GM12873 (cell line): Measurements from ENCODE around the gene MCF2L2.

ENCODE experiments used
- TF ChIP-seq, protein P1 (sequence below): IDR thresholded peaks from 2 replicates; pipeline ENCODE4 v1.5.1; 2012; ENCODE audit warnings: low read depth, mild to moderate bottlenecking, moderate library complexity, low read length, control low read depth; ENCODE audit not compliant: insufficient read depth; ENCODE audit errors: missing control alignments

Gene MCF2L2

DNA sequence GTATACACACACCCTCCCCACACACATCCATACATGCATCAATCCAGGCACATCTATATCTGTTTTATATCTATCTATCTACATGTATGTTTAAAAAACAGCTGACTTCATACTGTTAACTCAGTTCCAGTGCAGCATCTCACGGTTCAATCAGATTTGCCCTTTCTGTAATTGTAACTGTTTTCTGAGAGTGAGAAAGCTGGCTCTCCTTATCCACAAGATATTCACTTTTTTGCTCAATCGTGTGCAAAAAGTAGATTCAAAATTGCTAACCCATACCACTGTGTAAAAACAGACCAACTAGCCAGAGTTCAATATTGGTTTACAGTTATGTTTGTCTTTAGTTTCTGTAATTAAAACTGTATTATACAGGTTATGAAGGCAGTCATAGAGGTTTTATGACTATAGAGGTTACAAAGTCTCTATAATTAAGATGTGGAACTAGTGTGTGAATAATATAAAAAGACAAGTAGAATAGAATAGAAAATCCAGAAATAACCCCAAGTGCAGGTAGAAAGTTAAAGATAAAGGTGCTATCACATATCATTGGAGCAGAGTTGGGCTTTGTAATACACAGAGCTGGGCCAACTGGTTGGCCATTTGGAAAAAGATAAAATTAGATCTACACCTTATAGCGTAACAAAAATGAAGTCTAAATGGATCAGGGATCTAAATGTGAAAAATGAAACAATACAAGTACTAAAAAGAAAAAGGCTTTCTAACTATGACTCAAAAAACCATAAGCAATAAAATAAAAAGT lies 20.1 kb upstream of the MCF2L2 start:
- TF ChIP-seq, protein P1, sequence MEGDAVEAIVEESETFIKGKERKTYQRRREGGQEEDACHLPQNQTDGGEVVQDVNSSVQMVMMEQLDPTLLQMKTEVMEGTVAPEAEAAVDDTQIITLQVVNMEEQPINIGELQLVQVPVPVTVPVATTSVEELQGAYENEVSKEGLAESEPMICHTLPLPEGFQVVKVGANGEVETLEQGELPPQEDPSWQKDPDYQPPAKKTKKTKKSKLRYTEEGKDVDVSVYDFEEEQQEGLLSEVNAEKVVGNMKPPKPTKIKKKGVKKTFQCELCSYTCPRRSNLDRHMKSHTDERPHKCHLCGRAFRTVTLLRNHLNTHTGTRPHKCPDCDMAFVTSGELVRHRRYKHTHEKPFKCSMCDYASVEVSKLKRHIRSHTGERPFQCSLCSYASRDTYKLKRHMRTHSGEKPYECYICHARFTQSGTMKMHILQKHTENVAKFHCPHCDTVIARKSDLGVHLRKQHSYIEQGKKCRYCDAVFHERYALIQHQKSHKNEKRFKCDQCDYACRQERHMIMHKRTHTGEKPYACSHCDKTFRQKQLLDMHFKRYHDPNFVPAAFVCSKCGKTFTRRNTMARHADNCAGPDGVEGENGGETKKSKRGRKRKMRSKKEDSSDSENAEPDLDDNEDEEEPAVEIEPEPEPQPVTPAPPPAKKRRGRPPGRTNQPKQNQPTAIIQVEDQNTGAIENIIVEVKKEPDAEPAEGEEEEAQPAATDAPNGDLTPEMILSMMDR: no peak

DNA sequence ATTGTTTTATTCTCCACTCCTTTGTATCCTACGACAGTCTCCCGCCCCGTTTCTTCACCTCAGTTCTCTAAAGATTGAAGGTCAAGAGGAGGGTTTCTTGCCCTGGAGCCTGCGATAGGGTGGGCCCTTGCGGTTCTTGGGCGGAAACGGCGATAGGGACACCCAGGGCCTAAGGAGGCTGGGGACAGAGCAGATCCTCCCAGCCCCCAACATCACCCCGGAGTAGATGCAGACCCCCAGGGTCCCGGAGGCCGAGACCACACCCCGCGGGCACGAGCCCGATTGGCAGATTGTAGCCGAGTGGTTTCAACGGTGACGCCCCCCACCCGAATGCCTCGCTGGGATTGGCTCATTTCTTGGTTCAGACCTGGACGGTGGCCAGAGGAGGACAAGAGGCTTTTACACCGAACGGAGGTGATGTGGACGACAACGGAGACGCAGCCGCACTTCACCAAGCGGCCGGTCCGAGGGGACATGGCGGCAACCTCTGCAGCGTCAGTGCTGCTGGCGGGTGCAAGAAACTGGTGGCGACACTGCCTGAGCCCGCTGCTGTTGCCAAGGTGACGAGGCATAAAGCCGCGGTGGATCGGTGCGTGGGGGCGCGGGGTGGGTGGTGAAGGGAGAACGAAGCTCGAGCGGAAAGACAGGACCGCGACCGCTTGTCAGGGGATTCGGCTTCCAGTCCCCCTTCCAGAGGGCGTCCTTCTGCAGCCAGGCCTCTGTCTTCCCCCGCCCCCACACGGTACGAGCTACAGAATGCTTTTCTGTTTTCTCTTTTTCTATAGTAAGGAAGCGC lies 19.0 kb upstream of the MCF2L2 start:
- TF ChIP-seq, protein P1: no peak

DNA sequence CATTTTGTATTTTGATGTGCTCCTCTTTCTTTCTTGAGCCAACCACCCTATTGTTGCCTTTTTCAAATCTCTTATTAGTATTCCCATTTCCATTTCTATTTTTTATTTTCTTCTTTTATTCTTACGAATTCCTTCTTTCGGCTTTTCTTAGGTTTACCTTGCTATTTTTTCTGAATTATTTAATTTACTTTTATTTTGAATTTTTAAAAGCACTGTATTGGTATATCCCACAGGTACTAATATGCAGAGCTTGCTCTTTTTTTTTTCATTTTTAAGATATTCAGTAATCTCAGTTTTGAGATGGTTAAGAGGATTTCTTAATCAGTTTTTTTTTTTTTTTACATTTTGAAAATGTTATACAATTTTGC lies 18.4 kb upstream of the MCF2L2 start:
- TF ChIP-seq, protein P1: no peak

DNA sequence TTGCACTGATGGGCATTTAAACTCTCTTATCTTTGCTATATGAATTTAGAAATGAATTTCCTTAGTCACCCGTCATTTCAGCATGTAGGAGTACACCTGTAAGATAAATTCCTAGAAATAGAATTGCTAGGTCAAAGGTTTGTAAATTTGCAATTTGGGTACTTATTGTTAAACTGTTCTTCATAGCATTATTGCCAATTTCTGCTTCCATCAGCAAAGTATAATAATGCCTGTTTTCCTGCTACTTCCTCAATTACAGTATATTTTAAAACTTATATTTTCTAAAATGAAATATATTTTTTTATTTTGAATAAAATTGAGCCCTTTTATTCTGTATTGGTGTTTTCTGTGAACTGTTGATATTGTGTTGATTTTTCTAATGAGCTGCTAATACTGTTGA lies 16.3 kb upstream of the MCF2L2 start:
- TF ChIP-seq, protein P1: no peak

DNA sequence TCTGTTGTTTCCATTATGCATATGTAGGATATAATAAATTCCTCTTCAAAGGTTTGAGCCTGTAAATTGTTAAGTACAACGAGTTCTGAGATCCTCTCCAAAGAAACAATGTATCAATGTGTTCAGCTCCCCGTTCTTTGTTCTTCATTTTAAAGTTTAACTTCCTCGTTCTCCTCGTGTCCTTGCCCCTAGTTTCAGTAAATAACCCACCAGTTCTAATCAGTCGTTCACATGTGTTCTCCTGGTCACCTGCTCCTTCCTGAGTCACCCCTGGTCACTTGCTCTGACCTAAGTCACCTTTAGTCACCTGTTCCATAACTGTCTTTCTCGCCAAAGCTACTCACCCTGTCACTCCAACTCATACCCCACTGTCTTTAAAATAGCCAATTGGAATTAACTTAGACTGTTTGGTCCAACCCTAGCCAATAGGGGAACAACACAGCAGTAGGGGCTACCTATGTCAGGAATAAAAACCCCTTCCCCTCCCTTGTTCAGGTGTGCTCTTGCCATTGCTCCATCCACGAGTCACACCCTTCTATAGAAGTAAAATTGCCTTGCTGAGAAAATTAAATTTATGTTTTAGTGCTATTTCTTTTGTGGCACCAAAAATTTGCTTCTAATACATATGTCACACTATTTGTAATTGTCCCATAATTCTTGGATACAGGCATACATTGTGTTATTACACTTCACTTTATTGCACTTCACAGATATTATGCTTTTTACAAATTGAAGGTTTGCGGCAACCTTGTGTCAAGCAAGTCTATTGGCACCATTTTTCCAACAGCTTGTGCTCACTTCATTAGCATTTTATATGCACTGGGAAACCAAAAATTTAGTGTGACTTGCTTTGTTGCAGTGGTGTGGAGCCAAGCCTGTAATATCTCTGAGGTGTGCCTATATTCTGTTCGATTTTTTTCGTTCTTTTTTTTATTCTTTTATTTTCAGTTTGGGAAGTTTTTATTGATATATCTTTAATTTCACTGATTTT lies 15.3 kb upstream of the MCF2L2 start:
- TF ChIP-seq, protein P1: no peak

DNA sequence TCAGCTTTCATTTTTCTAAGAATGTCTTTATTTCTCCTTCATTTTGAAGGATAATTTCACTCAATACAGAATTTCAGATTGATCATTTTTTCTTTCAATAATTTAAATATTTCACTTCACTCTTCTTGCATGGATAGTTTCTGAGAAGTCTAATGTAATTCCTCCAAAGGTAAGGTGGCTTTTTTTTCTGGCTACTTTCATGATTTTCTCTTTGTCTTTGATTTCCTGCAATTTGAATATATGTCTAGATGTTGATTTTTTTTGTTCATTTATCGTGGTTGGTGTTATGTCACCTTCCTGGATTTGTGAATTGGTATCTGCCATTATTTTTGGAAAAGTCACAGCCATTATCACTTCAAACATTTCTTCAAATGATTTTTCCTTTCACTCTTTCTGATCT lies 14.6 kb upstream of the MCF2L2 start:
- TF ChIP-seq, protein P1: no peak
